HEK293 (cell line): ENCODE measurements around the gene CD101.

Source experiments
- GLIS1 ChIP-seq: fragments of 450-650 bp; formaldehyde crosslinking; IDR thresholded peaks from 2 replicates; pipeline ENCODE4 v1.5.1; 2016; ENCODE audit warnings: missing biosample characterization, missing genetic modification characterization
- SETDB1 ChIP-seq: IDR thresholded peaks from one replicate; pipeline ENCODE4 v1.6.1; 2017; ENCODE audit warnings: mild to moderate bottlenecking, low read length, moderate library complexity, mixed read lengths; ENCODE audit not compliant: insufficient read length
- ZNF133 ChIP-seq: fragments of 450-650 bp; formaldehyde crosslinking; IDR thresholded peaks from 2 replicates; pipeline ENCODE4 v1.5.1; 2016; ENCODE audit warnings: missing biosample characterization, missing genetic modification characterization
- ZNF571 ChIP-seq: fragments of 450-650 bp; formaldehyde crosslinking; IDR thresholded peaks from 2 replicates; pipeline ENCODE4 v1.5.0; 2017; ENCODE audit warnings: missing biosample characterization, missing genetic modification characterization
- TF ChIP-seq, protein P1 (sequence below): fragments of 450-650 bp; formaldehyde crosslinking; IDR thresholded peaks from 2 replicates; pipeline ENCODE4 v1.5.1; 2016; ENCODE audit warnings: missing biosample characterization, missing genetic modification characterization
- TF ChIP-seq, protein P2 (sequence below): fragments of 450-650 bp; formaldehyde crosslinking; optimal IDR thresholded peaks from 2 replicates; pipeline ENCODE3; 2016; ENCODE audit warnings: missing biosample characterization, mild to moderate bottlenecking, missing genetic modification characterization

DNA sequence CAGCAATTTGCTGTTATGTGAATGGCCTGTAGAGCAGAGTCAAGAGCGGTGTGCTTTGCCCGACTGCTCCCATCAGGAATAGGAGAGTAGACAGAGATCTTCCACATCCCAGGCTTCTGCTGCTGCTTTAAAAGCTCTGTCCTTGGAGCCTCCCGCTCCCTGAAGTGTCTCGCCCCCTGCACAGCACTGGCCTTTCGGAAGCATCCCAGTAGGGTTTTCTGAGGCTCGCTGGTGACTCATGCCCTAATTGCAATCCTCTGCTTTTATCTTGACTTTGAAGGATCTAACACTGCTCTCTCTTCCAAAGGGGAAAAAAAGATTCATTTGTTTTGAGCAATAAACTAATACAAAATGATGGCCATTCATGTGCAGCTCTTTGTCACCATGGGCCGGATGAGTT lies 13.3 kb upstream of the CD101 start:
- TF ChIP-seq, protein P1, sequence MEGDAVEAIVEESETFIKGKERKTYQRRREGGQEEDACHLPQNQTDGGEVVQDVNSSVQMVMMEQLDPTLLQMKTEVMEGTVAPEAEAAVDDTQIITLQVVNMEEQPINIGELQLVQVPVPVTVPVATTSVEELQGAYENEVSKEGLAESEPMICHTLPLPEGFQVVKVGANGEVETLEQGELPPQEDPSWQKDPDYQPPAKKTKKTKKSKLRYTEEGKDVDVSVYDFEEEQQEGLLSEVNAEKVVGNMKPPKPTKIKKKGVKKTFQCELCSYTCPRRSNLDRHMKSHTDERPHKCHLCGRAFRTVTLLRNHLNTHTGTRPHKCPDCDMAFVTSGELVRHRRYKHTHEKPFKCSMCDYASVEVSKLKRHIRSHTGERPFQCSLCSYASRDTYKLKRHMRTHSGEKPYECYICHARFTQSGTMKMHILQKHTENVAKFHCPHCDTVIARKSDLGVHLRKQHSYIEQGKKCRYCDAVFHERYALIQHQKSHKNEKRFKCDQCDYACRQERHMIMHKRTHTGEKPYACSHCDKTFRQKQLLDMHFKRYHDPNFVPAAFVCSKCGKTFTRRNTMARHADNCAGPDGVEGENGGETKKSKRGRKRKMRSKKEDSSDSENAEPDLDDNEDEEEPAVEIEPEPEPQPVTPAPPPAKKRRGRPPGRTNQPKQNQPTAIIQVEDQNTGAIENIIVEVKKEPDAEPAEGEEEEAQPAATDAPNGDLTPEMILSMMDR (tag by site-specific recombination): no peak
- no peak for TF ChIP-seq SETDB1
- no peak for TF ChIP-seq ZNF571 (tag by site-specific recombination)
- no peak for TF ChIP-seq ZNF133 (tag by site-specific recombination)
- 0 out of 2 replicates have a peak, but pooled peaks have one; percentile 24 for TF ChIP-seq GLIS1 (tag by site-specific recombination)
- TF ChIP-seq, protein P2, sequence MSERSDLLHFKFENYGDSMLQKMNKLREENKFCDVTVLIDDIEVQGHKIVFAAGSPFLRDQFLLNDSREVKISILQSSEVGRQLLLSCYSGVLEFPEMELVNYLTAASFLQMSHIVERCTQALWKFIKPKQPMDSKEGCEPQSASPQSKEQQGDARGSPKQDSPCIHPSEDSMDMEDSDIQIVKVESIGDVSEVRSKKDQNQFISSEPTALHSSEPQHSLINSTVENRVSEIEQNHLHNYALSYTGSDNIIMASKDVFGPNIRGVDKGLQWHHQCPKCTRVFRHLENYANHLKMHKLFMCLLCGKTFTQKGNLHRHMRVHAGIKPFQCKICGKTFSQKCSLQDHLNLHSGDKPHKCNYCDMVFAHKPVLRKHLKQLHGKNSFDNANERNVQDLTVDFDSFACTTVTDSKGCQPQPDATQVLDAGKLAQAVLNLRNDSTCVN: no peak
